Measurements from ENCODE around the gene PPARD. TPM values are rescaled to one million over a fixed set of nuclear protein-coding genes. Genes with fewer than 3 reads are reported as not detected.

PPARD gene
- total RNA-seq, 1 experiment from 2014 or later = 38.4 TPM

DNA sequence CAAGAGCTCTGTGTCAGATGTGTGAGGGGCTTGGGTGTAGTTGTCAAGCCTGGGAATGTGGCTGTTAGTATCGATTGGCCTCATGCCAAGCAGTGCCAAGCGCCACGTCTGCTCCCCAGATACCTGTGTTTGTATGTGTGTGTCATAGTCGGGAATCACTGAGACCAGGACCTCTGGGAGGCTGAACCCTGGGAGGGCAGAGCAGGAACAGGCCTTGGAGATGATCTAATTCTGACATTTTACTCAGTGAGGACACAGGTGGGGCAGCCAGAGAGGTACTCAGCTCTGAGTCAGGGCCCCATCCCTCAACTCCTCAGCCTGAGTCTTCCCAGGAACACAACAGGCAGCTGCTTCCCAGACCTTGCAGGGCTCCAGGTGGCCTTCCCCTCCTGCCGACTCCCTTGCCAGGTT, 58.5 kb downstream of the PPARD start (continued):
- TF ChIP-seq, protein P1, sequence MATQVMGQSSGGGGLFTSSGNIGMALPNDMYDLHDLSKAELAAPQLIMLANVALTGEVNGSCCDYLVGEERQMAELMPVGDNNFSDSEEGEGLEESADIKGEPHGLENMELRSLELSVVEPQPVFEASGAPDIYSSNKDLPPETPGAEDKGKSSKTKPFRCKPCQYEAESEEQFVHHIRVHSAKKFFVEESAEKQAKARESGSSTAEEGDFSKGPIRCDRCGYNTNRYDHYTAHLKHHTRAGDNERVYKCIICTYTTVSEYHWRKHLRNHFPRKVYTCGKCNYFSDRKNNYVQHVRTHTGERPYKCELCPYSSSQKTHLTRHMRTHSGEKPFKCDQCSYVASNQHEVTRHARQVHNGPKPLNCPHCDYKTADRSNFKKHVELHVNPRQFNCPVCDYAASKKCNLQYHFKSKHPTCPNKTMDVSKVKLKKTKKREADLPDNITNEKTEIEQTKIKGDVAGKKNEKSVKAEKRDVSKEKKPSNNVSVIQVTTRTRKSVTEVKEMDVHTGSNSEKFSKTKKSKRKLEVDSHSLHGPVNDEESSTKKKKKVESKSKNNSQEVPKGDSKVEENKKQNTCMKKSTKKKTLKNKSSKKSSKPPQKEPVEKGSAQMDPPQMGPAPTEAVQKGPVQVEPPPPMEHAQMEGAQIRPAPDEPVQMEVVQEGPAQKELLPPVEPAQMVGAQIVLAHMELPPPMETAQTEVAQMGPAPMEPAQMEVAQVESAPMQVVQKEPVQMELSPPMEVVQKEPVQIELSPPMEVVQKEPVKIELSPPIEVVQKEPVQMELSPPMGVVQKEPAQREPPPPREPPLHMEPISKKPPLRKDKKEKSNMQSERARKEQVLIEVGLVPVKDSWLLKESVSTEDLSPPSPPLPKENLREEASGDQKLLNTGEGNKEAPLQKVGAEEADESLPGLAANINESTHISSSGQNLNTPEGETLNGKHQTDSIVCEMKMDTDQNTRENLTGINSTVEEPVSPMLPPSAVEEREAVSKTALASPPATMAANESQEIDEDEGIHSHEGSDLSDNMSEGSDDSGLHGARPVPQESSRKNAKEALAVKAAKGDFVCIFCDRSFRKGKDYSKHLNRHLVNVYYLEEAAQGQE (IDR thresholded peaks at IDR 0.05; ENCODE audit: low read depth) = no peak

DNA sequence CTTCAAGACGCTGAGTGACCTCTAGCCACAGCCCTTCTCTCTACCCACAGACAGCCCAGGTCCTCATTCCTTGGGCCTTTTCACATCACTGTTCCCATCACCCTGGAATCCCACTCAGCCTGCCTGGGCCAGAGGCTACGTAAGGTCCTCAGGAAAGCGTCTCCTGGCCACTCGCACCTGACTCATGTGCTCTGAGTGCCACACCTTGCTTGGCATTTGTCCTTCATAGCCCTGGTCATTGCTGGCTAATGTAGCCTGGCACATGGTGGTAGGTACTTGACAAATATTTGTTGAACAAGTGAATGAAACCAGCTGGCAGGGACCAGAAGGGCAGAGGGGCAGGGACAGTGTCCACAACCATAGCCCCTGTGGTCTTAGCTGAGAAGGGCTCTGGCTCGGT, 59.2 kb downstream of the PPARD start:
- ChIA-PET POLR2A (no interaction called here), CTCF (interaction anchor here (2.5 kb wide), 1 partner anchor 60 kb away, joined by 10 read pairs; the partner anchor contains the start of gene PPARD), RAD21 (ENCODE audit: low non-redundant PET in 1 of 2, low total read pairs in 2 of 2, uncharacterized antibody in 2 of 2, unreplicated experiment in 2 of 2) (no interaction called here)
- Histone ChIP-seq H3K4me3 (replicated peaks in 1 of 2; ENCODE audit: low read depth in 1 of 2, low read length in 2 of 2) (peak overlapping the region in 1 of 2 experiments; percentile 19; a peak in 1 of 4 replicates), H3K4me1 (ENCODE audit: control insufficient read depth in 1 of 2, insufficient read depth in 2 of 2, low read length in 2 of 2) (peaks cover 30 to 74% of the 10 kb centered on the region in 2 experiments), H4K20me1 (ENCODE audit: insufficient read depth) (no peaks in the 10 kb centered on the region), H2AFZ (ENCODE audit: low read depth, low read length, poor library complexity, severe bottlenecking) (no peak overlapping the region), H3K4me2 (ENCODE audit: low read length) (peak overlapping the region; percentile 67), H3K9ac (ENCODE audit: low read length) (peak overlapping the region; percentile 53), H3K27me3 (ENCODE audit: insufficient read depth, low read length) (no peaks in the 10 kb centered on the region), H3K36me3 (ENCODE audit: control insufficient read depth in 1 of 2, insufficient read depth in 2 of 2, low read length in 2 of 2) (no peaks in the 10 kb centered on the region), H3K9me3 (ENCODE audit: control insufficient read depth in 1 of 2, insufficient read depth in 1 of 2, low read depth in 1 of 2, low read length in 2 of 2) (no peaks in the 10 kb centered on the region), H3K27ac (ENCODE audit: low read depth, low read length) (peak overlapping the region; percentile 50), H3K79me2 (ENCODE audit: insufficient read depth, low read length) (peaks cover 10% of the 10 kb centered on the region; the same call in 1 of the 2 replicates), H3K9me2 (ENCODE audit: insufficient read depth) (no peaks in the 10 kb centered on the region)
- no peak for DNase-seq (ENCODE audit: low read depth, low spot score)
- intact Hi-C loops (cut with micrococcal nuclease) = loop anchor here (5.0 kb wide), 1 partner anchor 59 kb away; the partner anchor contains the start of gene PPARD
- TF ChIP-seq SP1 (IDR thresholded peaks at IDR 0.05; ENCODE audit: low read depth) = no peak
- TF ChIP-seq, protein P2, sequence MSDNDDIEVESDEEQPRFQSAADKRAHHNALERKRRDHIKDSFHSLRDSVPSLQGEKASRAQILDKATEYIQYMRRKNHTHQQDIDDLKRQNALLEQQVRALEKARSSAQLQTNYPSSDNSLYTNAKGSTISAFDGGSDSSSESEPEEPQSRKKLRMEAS (IDR thresholded peaks at IDR 0.05) = peak; percentile 77; the same call in 1 of the 2 replicates
- no peak for TF ChIP-seq POLR2AphosphoS5 (IDR thresholded peaks at IDR 0.05; ENCODE audit: low read depth, low read length)
- no TSS peak for BruUV-seq (replicated peaks)
- ATAC-seq = peak; percentile 38
